HTR-8/SVneo (cell line): ENCODE results near the gene VSIG10L.

Experiments used
- DNase-seq: peaks from one replicate; pipeline ENCODE4 v3.0.0; 2011; ENCODE audit warnings: low spot score, mixed read lengths; ENCODE audit not compliant: insufficient read length
- FAIRE-seq: peaks from 2 replicates; lab custom pipeline; 2011; peaks lifted over from hg19 to GRCh38; lab: Jason Lieb, UNC

The VSIG10L gene

DNA sequence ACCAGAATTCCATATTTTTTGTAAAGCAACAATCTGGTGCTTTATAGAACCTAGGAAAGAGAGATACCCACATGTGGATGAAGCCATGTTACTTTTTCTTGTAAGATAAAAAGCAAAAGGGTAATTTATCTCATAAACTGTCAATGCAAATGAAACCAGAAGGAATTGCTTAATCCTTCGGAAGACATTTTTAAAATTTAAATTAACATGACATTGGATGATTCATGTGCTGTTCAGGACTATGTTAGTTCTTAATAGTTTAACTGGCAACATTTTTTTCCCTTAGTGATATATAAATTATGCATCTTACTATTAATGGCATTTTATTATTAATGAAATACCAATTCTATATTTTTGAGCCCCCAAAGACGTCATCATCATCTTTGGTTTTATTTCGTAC, 56.3 kb downstream of the VSIG10L start:
- FAIRE-seq (no peak), DNase-seq (no peak)

DNA sequence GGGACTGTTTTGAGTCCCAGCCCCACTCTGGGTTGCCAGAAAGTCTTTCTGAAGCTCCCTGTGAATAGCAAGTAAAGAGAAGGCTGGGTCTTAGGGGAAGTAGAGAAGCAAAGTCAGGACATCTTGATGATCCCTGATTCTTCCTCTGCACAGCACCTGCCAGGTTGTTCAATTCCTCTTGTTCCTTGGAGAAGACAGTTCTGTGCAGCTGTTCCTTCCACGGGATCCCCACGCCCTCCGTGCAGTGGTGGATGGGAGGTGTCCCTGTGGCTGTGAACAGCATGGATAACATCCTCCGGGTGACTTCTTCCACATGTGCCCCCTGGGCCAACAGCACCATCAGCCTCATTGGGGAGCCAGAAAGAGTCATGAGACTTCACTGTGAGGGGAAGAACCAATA, 59.6 kb downstream of the VSIG10L start:
- no peak for FAIRE-seq

More for the DNA sequence above, 59.6 kb downstream of the VSIG10L start:
- DNase-seq: no peak
